Sigmoid colon (tissue), 7 donors: ENCODE data around the gene ZCCHC24. TPM values are rescaled to one million over a fixed set of nuclear protein-coding genes. Genes with fewer than 3 reads are reported as not detected.

ENCODE experiments used
- DNase-seq: peaks from one replicate; pipeline ENCODE4 v3.0.0-alpha.2; 2019
- H3K27ac ChIP-seq, 4 donors: fragments of 200-600 bp; sonication (generic); one replicate each; pipeline ENCODE4 v1.5.1; 2016 to 2019; ENCODE audit warnings: mild to moderate bottlenecking in 1 of 4
- H3K27me3 ChIP-seq, 3 donors: fragments of 200-600 bp; sonication (generic); one replicate each; pipeline ENCODE4 v1.5.1; 2019; ENCODE audit warnings: mild to moderate bottlenecking in 1 of 3
- H3K36me3 ChIP-seq, 4 donors: fragments of 200-600 bp; sonication (generic); one replicate each; pipeline ENCODE4 v1.5.1; 2016 to 2019
- H3K4me1 ChIP-seq, 4 donors: fragments of 200-600 bp; sonication (generic); one replicate each; pipeline ENCODE4 v1.5.1; 2017 to 2019
- H3K4me3 ChIP-seq, 4 donors: fragments of 200-600 bp; sonication (generic); one replicate each; pipeline ENCODE4 v1.5.1; 2017 to 2019; ENCODE audit warnings: mild to moderate bottlenecking in 2 of 4, moderate library complexity in 1 of 4
- H3K9me3 ChIP-seq, 4 donors: fragments of 200-600 bp in 3 of 4; sonication (generic) in 3 of 4; one replicate each; pipeline versions ENCODE4 v1.5.1 to v1.6.1; 2013 to 2019
- EP300 ChIP-seq, 4 donors: sonication (generic); formaldehyde crosslinking; IDR thresholded peaks; one replicate each; pipeline ENCODE4 v1.6.1; 2017; ENCODE audit warnings: antibody characterized with exemption in 4 of 4
- POLR2A ChIP-seq, 2 donors: fragments of 450-650 bp; IDR thresholded peaks; one replicate each; pipeline ENCODE4 v1.6.1; 2016; ENCODE audit warnings: antibody characterized with exemption in 2 of 2, mild to moderate bottlenecking in 2 of 2, moderate library complexity in 2 of 2
- POLR2AphosphoS5 ChIP-seq, 4 donors: sonication (generic); formaldehyde crosslinking; IDR thresholded peaks; one replicate each; pipeline ENCODE4 v1.6.1; 2017; ENCODE audit warnings: antibody characterized with exemption in 4 of 4
- WGBS, 2 donors: extraction: QIAGEN DNeasy Blood & Tissue Kit; methylation state at CpG; one replicate each; pipeline ENCODE4 v1.1.7; 2013; 5-methylcytosine and 5-hydroxymethylcytosine counted together
- intact Hi-C: fragments of 100-400 bp; cut with DNase I; formaldehyde crosslinking; loops from one replicate; pipeline ENCODE4 v1.15.1; 2023
- polyA plus RNA-seq, 3 donors: library from polyadenylated mRNA; stranded (reverse); fragments of 200-250 nt; gene quantifications; one replicate each; pipeline ENCODE4 v1.2.3, GENCODE V29; 2013
- total RNA-seq, 4 donors: library from RNA; depleted of rRNA; stranded (reverse); fragments of >200 nt; gene quantifications; one replicate each; pipeline ENCODE4 v1.1.0, GENCODE V29; 2016
- TF ChIP-seq, protein P1 (sequence below), 4 experiments: fragments of 450-650 bp in 3 of 4; fragments of 200-600 bp in 1 of 4; IDR thresholded peaks; one replicate each; pipeline ENCODE4 v1.5.1; 2016 to 2019; ENCODE audit warnings: antibody characterized with exemption in 4 of 4, mild to moderate bottlenecking in 3 of 4, moderate library complexity in 2 of 4
- donor health status: healthy with polysubstance abuse.
- donor health status: Bipolar disorder and iron deficiency.
- donor health status: healthy.

The ZCCHC24 gene
- total and polyA plus RNA-seq, 7 donors: 7.6 to 141 (median 82.6) TPM

DNA sequence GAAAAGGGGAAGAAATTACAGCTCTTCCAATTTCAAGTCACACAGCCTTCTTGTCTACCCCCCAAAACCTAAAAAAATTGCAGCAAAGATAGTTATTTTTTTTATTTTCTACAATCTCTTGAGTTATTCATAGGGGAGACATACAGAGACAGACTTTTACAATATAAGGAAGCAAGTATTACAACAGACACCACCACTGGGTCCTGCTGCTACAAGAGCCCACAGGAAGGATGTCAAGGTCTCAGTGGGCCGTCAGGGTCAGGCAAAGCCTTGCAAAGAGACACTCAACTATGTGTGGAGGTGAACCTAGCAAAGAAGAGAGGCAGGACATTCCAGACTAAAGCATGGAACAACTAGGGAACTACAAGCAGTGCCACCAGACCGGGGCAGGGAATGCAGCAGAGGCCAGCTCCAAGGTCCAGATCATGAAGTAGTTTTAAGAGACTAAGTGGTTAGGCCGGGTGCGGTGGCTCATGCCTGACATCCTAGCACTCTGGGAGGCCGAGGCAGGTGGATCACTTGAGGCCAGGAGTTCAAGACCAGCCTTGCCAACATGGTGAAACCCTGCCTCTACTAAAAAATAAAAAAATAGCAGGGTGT lies 28.2 kb upstream of the ZCCHC24 start:
- TF ChIP-seq, protein P1, sequence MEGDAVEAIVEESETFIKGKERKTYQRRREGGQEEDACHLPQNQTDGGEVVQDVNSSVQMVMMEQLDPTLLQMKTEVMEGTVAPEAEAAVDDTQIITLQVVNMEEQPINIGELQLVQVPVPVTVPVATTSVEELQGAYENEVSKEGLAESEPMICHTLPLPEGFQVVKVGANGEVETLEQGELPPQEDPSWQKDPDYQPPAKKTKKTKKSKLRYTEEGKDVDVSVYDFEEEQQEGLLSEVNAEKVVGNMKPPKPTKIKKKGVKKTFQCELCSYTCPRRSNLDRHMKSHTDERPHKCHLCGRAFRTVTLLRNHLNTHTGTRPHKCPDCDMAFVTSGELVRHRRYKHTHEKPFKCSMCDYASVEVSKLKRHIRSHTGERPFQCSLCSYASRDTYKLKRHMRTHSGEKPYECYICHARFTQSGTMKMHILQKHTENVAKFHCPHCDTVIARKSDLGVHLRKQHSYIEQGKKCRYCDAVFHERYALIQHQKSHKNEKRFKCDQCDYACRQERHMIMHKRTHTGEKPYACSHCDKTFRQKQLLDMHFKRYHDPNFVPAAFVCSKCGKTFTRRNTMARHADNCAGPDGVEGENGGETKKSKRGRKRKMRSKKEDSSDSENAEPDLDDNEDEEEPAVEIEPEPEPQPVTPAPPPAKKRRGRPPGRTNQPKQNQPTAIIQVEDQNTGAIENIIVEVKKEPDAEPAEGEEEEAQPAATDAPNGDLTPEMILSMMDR (IDR thresholded peaks at IDR 0.05): no peak
- TF ChIP-seq EP300 (IDR thresholded peaks at IDR 0.05): no peak
- no peak for TF ChIP-seq POLR2AphosphoS5 (IDR thresholded peaks at IDR 0.05)
- TF ChIP-seq POLR2A (IDR thresholded peaks at IDR 0.05): no peak
- 82 to 83% methylated on average over 5 of the region's 5 CpGs for WGBS, 2 donors
- DNase-seq: no peak

DNA sequence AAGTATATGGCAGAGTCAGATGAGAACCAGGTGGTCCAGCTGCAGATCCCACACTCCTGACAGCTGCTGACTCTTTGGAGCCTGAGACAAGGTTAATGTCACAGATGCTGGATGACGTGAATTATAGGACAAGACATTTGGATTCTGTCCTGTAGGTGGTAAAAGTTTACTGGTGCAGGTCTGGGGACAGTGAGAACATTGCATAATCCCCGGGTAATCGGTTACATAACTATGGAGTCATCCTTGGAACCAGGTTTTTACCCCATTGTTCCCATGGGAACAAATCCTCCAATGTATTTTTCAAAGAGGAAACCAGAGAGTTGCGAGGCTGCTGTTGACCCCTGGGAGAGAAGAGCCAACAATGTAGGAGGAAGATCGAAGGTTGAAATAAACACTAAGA lies 27.5 kb upstream of the ZCCHC24 start:
- WGBS, 2 donors: 61% methylated on average over 5 of the region's 5 CpGs
- Histone ChIP-seq H3K27ac (no peak overlapping the region), H3K4me3 (no peak overlapping the region), H3K36me3 (no peaks in the 10 kb centered on the region), H3K27me3 (no peaks in the 10 kb centered on the region), H3K4me1 (peaks cover 0 to 5% (median 3%) of the 10 kb centered on the region in 4 donors), H3K9me3 (no peaks in the 10 kb centered on the region)
- TF ChIP-seq POLR2AphosphoS5 (IDR thresholded peaks at IDR 0.05) (peak; percentile 22 to 59 (median 30)), EP300 (IDR thresholded peaks at IDR 0.05) (no peak)
- intact Hi-C loops: no loop called here
- DNase-seq: no peak

More for the DNA sequence above, 28.2 kb upstream of the ZCCHC24 start:
- Histone ChIP-seq H3K9me3 (no peaks in the 10 kb centered on the region), H3K27me3 (no peaks in the 10 kb centered on the region), H3K4me1 (no peaks in the 10 kb centered on the region), H3K36me3 (no peaks in the 10 kb centered on the region), H3K4me3 (no peak overlapping the region), H3K27ac (no peak overlapping the region)
- intact Hi-C loops: no loop called here

DNA sequence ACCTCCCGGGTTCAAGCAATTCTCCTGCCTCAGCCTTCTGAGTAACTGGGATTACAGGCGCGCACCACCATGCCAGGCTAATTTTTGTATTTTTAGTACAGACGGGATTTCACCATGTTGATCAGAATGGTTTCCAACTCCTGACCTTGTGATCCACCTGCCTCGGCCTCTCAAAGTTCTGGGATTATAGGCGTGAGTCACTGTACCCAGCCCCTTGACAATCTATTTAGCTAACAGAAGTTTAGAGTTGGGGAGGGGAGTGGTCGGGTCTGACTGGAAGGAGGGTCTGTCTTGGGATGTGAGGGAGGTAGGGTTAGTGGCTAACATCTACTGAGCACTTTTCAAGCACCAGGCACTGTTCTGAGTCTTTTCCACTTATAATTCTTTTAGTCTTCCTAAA lies 27.0 kb upstream of the ZCCHC24 start:
- no peak for DNase-seq
- Histone ChIP-seq H3K27me3 (no peaks in the 10 kb centered on the region), H3K4me3 (no peak overlapping the region), H3K4me1 (peaks cover 0 to 10% (median 7%) of the 10 kb centered on the region in 4 donors), H3K27ac (no peak overlapping the region), H3K36me3 (no peaks in the 10 kb centered on the region), H3K9me3 (no peaks in the 10 kb centered on the region)
- TF ChIP-seq EP300 (IDR thresholded peaks at IDR 0.05): no peak
- TF ChIP-seq, protein P1 (IDR thresholded peaks at IDR 0.05): no peak
- TF ChIP-seq POLR2AphosphoS5 (IDR thresholded peaks at IDR 0.05): no peak
- no peak for TF ChIP-seq POLR2A (IDR thresholded peaks at IDR 0.05)
- 85 to 89% methylated on average over 7 of the region's 7 CpGs for WGBS, 2 donors
- intact Hi-C loops: no loop called here

DNA sequence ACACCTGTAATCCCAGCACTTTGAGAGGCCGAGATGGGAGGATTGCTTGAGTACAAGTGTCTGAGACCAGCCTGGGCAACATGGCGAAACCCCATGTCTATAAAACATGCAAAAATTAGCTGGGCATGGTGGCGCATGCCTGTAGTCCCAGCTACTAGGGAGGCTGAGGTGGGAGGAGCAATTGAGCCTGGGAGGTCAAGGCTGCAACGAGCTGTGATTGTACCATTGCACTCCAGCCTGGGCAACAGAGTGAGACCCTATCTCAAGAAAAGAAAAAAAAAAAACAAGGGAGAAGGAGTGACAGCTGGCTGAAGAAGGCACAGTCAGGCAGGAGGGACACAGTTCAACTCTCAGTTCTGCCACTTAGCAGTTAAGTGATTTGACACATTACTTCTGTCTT lies 26.4 kb upstream of the ZCCHC24 start:
- intact Hi-C loops: no loop called here
- DNase-seq: no peak
- WGBS, 2 donors: 86 to 92% methylated on average over 4 of the region's 4 CpGs

DNA sequence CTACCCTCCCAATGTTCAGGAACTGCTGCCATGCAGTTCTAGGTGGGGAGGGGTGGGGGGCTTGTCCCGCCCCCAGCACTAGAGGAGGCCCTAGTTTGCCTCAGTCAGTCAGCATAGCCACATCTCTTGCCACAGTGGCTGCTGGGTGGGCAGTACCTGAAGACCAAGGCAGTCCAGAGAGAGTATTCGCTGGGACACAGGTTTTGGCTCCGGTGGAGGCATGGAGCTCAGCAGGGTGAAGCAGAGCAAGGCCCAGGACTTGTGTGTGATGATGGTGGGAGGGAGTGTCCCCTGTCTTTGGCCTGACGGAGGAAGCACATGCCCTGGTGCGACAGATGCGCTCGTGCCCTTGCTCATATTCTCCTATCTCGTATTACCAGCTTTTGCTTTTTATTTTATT lies 24.7 kb upstream of the ZCCHC24 start:
- H3K4me1 ChIP-seq: peaks cover 0 to 14% (median 11%) of the 10 kb centered on the region in 4 donors
- TF ChIP-seq EP300 (IDR thresholded peaks at IDR 0.05) (no peak), POLR2A (IDR thresholded peaks at IDR 0.05) (no peak), POLR2AphosphoS5 (IDR thresholded peaks at IDR 0.05) (no peak)
- TF ChIP-seq, protein P1 (IDR thresholded peaks at IDR 0.05): no peak
- H3K27me3 ChIP-seq: no peaks in the 10 kb centered on the region
- DNase-seq: no peak
- 91 to 92% methylated on average over 8 of the region's 8 CpGs for WGBS, 2 donors
- H3K4me3 ChIP-seq: no peak overlapping the region
- no peaks in the 10 kb centered on the region for H3K36me3 ChIP-seq
- intact Hi-C loops: no loop called here
- H3K9me3 ChIP-seq: no peaks in the 10 kb centered on the region
- H3K27ac ChIP-seq: no peak overlapping the region

More for the DNA sequence above, 26.4 kb upstream of the ZCCHC24 start:
- H3K27me3 ChIP-seq: no peaks in the 10 kb centered on the region
- no peak overlapping the region for H3K27ac ChIP-seq
- TF ChIP-seq POLR2A (IDR thresholded peaks at IDR 0.05): no peak
- TF ChIP-seq, protein P1 (IDR thresholded peaks at IDR 0.05): no peak
- no peak for TF ChIP-seq POLR2AphosphoS5 (IDR thresholded peaks at IDR 0.05)
- no peak for TF ChIP-seq EP300 (IDR thresholded peaks at IDR 0.05)
- H3K4me1 ChIP-seq: peaks cover 0 to 14% (median 10%) of the 10 kb centered on the region in 4 donors
- no peaks in the 10 kb centered on the region for H3K36me3 ChIP-seq
- H3K9me3 ChIP-seq: no peaks in the 10 kb centered on the region
- no peak overlapping the region for H3K4me3 ChIP-seq
